Measurements from ENCODE around the gene TEAD1. TPM values are rescaled to one million over a fixed set of nuclear protein-coding genes. Genes with fewer than 3 reads are reported as not detected.

TEAD1 gene
- total and polyA plus RNA-seq, 2 donors (not counting 3 experiments of a cell fraction or from before 2014, with no cell fraction given) = 15.3 to 49.0 TPM

DNA sequence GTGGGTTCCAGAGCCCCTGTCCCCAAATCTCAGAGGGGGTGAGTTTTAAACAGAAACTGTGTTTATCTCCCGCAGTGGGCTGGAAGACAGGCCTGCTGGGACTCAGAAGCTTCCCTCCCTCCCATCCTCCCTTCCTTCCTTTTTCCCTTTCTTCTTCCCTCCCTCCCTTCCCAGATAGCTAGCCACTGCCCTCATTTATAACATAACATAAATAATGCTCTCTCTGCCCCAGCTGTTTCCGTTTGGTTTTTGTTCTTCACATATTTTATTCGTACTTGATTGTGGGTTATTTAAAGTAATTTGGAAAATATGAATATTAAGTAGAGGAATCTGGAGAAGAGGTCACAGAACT lies 140.9 kb downstream of the TEAD1 start:
- H3K9ac ChIP-seq (replicated peaks; ENCODE audit: extremely low read depth, insufficient read depth, low read length) = peak overlapping the region; percentile 26
- H3K27ac ChIP-seq (ENCODE audit: insufficient read depth, low read depth, low read length) = peak overlapping the region; percentile 32
- H3K4me3 ChIP-seq (replicated peaks in 1 of 3; ENCODE audit: insufficient read depth in 1 of 3, low read depth in 1 of 3, low read length in 3 of 3) = no peak overlapping the region
- dilution Hi-C loops (cut with MboI; ENCODE audit: extremely low pct_ligation_motif_present, low sequenced_read_pairs) (no loop called here), intact Hi-C loops (cut with micrococcal nuclease) (loop anchor here (1.0 to 2.0 kb wide), 2 partner anchors 74 to 216 kb away; no protein-coding TSS in a partner anchor)
- H2AFZ ChIP-seq (ENCODE audit: low read depth, low read length) = no peak overlapping the region
- H4K20me1 ChIP-seq (replicated peaks; ENCODE audit: control insufficient read depth, extremely low read depth, insufficient read depth, low read length) = no peaks in the 10 kb centered on the region
- peaks cover 15% of the 10 kb centered on the region for H3K4me1 ChIP-seq (ENCODE audit: control insufficient read depth, extremely low read depth, insufficient read depth, low read length)
- POLR2A ChIA-PET = interaction anchor here (0.5 to 1.1 kb wide), 3 partner anchors 8 to 28 kb away, joined by 3 to 6 read pairs (median 3); no protein-coding TSS in a partner anchor
- no peaks in the 10 kb centered on the region for H3K36me3 ChIP-seq (ENCODE audit: control insufficient read depth in 2 of 2, extremely low read depth in 1 of 2, insufficient read depth in 2 of 2, low read length in 2 of 2)
- H3K27me3 ChIP-seq (ENCODE audit: control insufficient read depth in 2 of 2, insufficient read depth in 2 of 2, low read length in 2 of 2) = no peaks in the 10 kb centered on the region
- peak overlapping the region; percentile 40 for H3K4me2 ChIP-seq (ENCODE audit: insufficient read depth, low read length)
- CTCF ChIA-PET = interaction anchor here (0.6 to 3.9 kb wide), 25 partner anchors 8 to 484 kb away, joined by 3 to 22 read pairs (median 4); partner anchors contain the start of genes PARVA and TEAD1
- no peaks in the 10 kb centered on the region for H3K9me1 ChIP-seq (replicated peaks; ENCODE audit: control insufficient read depth, extremely low read depth, insufficient read depth, low read length)
- TF ChIP-seq MYC (IDR thresholded peaks at IDR 0.05; ENCODE audit: low read depth, low read length) (no peak), FOS (IDR thresholded peaks at IDR 0.05; ENCODE audit: borderline replicate concordance, insufficient read depth, low read length) (no peak), POLR2A (IDR thresholded peaks at IDR 0.05; ENCODE audit: low read depth, low read length) (no peak), GATA2 (IDR thresholded peaks at IDR 0.05; ENCODE audit: insufficient read depth, insufficient read length, low read depth, low read length) (peak; percentile 46), POLR2AphosphoS5 (IDR thresholded peaks at IDR 0.05; ENCODE audit: insufficient read depth, low read depth, low read length) (no peak)
- no TSS peak for BruUV-seq (replicated peaks)
- FAIRE-seq (peak; percentile 60), DNase-seq (ENCODE audit: low read depth, low spot score) (peak; percentile 78)
- peaks cover 10% of the 10 kb centered on the region for H3K79me2 ChIP-seq (ENCODE audit: control insufficient read depth, insufficient read depth, low read length)
- no peaks in the 10 kb centered on the region for H3K9me3 ChIP-seq (replicated peaks; ENCODE audit: control insufficient read depth, insufficient read depth, low read length)

DNA sequence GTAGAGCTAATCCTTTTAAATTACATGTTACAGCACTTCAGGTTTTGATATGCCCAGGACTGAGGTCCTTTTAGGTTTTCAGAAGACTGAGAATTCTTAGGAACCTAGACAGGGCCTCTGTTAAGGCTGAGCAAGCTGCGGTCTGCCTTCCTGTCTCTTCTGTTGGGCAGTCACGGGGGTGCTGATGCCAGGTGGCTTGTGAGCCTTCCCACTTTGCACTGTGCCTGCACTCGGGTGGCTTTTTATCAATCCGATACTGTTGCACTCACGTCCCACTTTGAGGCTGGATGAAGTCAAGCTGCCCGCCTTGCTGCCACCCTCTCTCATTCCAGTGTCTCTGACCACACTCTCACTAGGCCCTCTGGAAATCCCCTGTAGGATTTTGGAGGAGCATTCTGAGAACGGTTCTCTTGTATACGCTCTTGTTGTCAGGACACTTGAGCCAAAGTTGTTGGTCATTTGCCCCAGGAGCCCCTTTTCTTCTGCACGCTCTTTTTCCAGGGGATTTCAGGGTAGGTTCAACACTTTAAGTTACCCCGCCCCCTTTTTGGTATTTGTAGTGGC lies 141.8 kb downstream of the TEAD1 start:
- POLR2A ChIA-PET = no interaction called here
- H3K27me3 ChIP-seq (ENCODE audit: control insufficient read depth in 2 of 2, insufficient read depth in 2 of 2, low read length in 2 of 2) = no peaks in the 10 kb centered on the region
- no TSS peak for BruUV-seq (replicated peaks)
- H3K4me3 ChIP-seq (replicated peaks in 1 of 3; ENCODE audit: insufficient read depth in 1 of 3, low read depth in 1 of 3, low read length in 3 of 3) = no peak overlapping the region
- FAIRE-seq = no peak
- dilution Hi-C loops (cut with MboI; ENCODE audit: extremely low pct_ligation_motif_present, low sequenced_read_pairs) = no loop called here
- intact Hi-C loops (cut with micrococcal nuclease) = loop anchor here (1.0 to 2.0 kb wide), 2 partner anchors 73 to 217 kb away; no protein-coding TSS in a partner anchor
- no peak overlapping the region for H3K4me2 ChIP-seq (ENCODE audit: insufficient read depth, low read length)
- no peak for DNase-seq (ENCODE audit: low read depth, low spot score)
- H3K4me1 ChIP-seq (ENCODE audit: control insufficient read depth, extremely low read depth, insufficient read depth, low read length) = peaks cover 15% of the 10 kb centered on the region
- CTCF ChIA-PET = interaction anchor here (1.2 to 3.9 kb wide), 5 partner anchors 8 to 485 kb away, joined by 3 to 22 read pairs (median 4); no protein-coding TSS in a partner anchor
- no peak for TF ChIP-seq EZH2 (IDR thresholded peaks at IDR 0.05; ENCODE audit: borderline replicate concordance, low read depth, low read length, severe bottlenecking)
- TF ChIP-seq POLR2A (IDR thresholded peaks at IDR 0.05; ENCODE audit: low read depth, low read length) = no peak
- TF ChIP-seq MAX (IDR thresholded peaks at IDR 0.05; ENCODE audit: insufficient read depth, insufficient read length) = no peak
- TF ChIP-seq JUN (IDR thresholded peaks at IDR 0.05; ENCODE audit: borderline replicate concordance, insufficient read depth, insufficient read length, low read depth) = no peak
- TF ChIP-seq, protein P1, sequence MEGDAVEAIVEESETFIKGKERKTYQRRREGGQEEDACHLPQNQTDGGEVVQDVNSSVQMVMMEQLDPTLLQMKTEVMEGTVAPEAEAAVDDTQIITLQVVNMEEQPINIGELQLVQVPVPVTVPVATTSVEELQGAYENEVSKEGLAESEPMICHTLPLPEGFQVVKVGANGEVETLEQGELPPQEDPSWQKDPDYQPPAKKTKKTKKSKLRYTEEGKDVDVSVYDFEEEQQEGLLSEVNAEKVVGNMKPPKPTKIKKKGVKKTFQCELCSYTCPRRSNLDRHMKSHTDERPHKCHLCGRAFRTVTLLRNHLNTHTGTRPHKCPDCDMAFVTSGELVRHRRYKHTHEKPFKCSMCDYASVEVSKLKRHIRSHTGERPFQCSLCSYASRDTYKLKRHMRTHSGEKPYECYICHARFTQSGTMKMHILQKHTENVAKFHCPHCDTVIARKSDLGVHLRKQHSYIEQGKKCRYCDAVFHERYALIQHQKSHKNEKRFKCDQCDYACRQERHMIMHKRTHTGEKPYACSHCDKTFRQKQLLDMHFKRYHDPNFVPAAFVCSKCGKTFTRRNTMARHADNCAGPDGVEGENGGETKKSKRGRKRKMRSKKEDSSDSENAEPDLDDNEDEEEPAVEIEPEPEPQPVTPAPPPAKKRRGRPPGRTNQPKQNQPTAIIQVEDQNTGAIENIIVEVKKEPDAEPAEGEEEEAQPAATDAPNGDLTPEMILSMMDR (IDR thresholded peaks at IDR 0.05; ENCODE audit: extremely low read depth in 1 of 2, insufficient read depth in 1 of 2, low read depth in 1 of 2, low read length in 2 of 2) = no peak
- no peak for TF ChIP-seq FOS (IDR thresholded peaks at IDR 0.05; ENCODE audit: borderline replicate concordance, insufficient read depth, low read length)
- TF ChIP-seq GATA2 (IDR thresholded peaks at IDR 0.05; ENCODE audit: insufficient read depth, insufficient read length, low read depth, low read length) = no peak
- TF ChIP-seq MYC (IDR thresholded peaks at IDR 0.05; ENCODE audit: low read depth, low read length) = no peak
- TF ChIP-seq POLR2AphosphoS5 (IDR thresholded peaks at IDR 0.05; ENCODE audit: insufficient read depth, low read depth, low read length) = no peak
- H3K36me3 ChIP-seq (ENCODE audit: control insufficient read depth in 2 of 2, extremely low read depth in 1 of 2, insufficient read depth in 2 of 2, low read length in 2 of 2) = no peaks in the 10 kb centered on the region
- no peak overlapping the region for H3K27ac ChIP-seq (ENCODE audit: insufficient read depth, low read depth, low read length)
- no peaks in the 10 kb centered on the region for H4K20me1 ChIP-seq (replicated peaks; ENCODE audit: control insufficient read depth, extremely low read depth, insufficient read depth, low read length)
- no peak overlapping the region for H2AFZ ChIP-seq (ENCODE audit: low read depth, low read length)
- H3K9me1 ChIP-seq (replicated peaks; ENCODE audit: control insufficient read depth, extremely low read depth, insufficient read depth, low read length) = no peaks in the 10 kb centered on the region
- no peaks in the 10 kb centered on the region for H3K9me3 ChIP-seq (replicated peaks; ENCODE audit: control insufficient read depth, insufficient read depth, low read length)
- peaks cover 9% of the 10 kb centered on the region for H3K79me2 ChIP-seq (ENCODE audit: control insufficient read depth, insufficient read depth, low read length)
- no peak overlapping the region for H3K9ac ChIP-seq (replicated peaks; ENCODE audit: extremely low read depth, insufficient read depth, low read length)
